ENCODE measurements around the gene ATP2B2.

Gene ATP2B2

GRCh38 chr3:10498271-10498670 lies 7.1 kb downstream of the ATP2B2 start:
- no peak for TF ChIP-seq TCF4 (CRISPR knock-in tag; IDR thresholded peaks at IDR 0.05; ENCODE audit: borderline replicate concordance)
- TF ChIP-seq BACH2 (CRISPR knock-in tag; IDR thresholded peaks at IDR 0.05; ENCODE audit: borderline replicate concordance) = no peak
- ATAC-seq = no peak

GRCh38 chr3:10497439-10497838 lies 7.9 kb downstream of the ATP2B2 start:
- no peak for TF ChIP-seq TCF4 (CRISPR knock-in tag; IDR thresholded peaks at IDR 0.05; ENCODE audit: borderline replicate concordance)
- no peak for TF ChIP-seq RARB (CRISPR knock-in tag; IDR thresholded peaks at IDR 0.05)
- TF ChIP-seq OSR1 (CRISPR knock-in tag; IDR thresholded peaks at IDR 0.05) = no peak
- no peak for TF ChIP-seq ZFP30 (CRISPR knock-in tag; IDR thresholded peaks at IDR 0.05)
- TF ChIP-seq ZFP3 (CRISPR knock-in tag; IDR thresholded peaks at IDR 0.05) = no peak
- no peak for TF ChIP-seq ARNTL (CRISPR knock-in tag; IDR thresholded peaks at IDR 0.05; ENCODE audit: borderline replicate concordance, low read depth)
- TF ChIP-seq TOX (CRISPR knock-in tag; IDR thresholded peaks at IDR 0.05; ENCODE audit: borderline replicate concordance) = no peak
- TF ChIP-seq SNAI2 (CRISPR knock-in tag; IDR thresholded peaks at IDR 0.05) = no peak
- no peak for TF ChIP-seq CSDC2 (CRISPR knock-in tag; IDR thresholded peaks at IDR 0.05)
- TF ChIP-seq, protein P1, sequence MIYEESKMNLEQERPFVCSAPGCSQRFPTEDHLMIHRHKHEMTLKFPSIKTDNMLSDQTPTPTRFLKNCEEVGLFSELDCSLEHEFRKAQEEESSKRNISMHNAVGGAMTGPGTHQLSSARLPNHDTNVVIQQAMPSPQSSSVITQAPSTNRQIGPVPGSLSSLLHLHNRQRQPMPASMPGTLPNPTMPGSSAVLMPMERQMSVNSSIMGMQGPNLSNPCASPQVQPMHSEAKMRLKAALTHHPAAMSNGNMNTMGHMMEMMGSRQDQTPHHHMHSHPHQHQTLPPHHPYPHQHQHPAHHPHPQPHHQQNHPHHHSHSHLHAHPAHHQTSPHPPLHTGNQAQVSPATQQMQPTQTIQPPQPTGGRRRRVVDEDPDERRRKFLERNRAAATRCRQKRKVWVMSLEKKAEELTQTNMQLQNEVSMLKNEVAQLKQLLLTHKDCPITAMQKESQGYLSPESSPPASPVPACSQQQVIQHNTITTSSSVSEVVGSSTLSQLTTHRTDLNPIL (CRISPR knock-in tag; IDR thresholded peaks at IDR 0.05; ENCODE audit: low read depth) = no peak
- TF ChIP-seq, protein P2, sequence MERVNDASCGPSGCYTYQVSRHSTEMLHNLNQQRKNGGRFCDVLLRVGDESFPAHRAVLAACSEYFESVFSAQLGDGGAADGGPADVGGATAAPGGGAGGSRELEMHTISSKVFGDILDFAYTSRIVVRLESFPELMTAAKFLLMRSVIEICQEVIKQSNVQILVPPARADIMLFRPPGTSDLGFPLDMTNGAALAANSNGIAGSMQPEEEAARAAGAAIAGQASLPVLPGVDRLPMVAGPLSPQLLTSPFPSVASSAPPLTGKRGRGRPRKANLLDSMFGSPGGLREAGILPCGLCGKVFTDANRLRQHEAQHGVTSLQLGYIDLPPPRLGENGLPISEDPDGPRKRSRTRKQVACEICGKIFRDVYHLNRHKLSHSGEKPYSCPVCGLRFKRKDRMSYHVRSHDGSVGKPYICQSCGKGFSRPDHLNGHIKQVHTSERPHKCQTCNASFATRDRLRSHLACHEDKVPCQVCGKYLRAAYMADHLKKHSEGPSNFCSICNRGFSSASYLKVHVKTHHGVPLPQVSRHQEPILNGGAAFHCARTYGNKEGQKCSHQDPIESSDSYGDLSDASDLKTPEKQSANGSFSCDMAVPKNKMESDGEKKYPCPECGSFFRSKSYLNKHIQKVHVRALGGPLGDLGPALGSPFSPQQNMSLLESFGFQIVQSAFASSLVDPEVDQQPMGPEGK (CRISPR knock-in tag; IDR thresholded peaks at IDR 0.05; ENCODE audit: borderline replicate concordance) = no peak
- no peak for TF ChIP-seq ZNF70 (CRISPR knock-in tag; IDR thresholded peaks at IDR 0.05)
- TF ChIP-seq POU6F1 (CRISPR knock-in tag; IDR thresholded peaks at IDR 0.05; ENCODE audit: borderline replicate concordance, low read depth) = no peak
- no peak for TF ChIP-seq ISL1 (CRISPR knock-in tag; IDR thresholded peaks at IDR 0.05)
- TF ChIP-seq, protein P3, sequence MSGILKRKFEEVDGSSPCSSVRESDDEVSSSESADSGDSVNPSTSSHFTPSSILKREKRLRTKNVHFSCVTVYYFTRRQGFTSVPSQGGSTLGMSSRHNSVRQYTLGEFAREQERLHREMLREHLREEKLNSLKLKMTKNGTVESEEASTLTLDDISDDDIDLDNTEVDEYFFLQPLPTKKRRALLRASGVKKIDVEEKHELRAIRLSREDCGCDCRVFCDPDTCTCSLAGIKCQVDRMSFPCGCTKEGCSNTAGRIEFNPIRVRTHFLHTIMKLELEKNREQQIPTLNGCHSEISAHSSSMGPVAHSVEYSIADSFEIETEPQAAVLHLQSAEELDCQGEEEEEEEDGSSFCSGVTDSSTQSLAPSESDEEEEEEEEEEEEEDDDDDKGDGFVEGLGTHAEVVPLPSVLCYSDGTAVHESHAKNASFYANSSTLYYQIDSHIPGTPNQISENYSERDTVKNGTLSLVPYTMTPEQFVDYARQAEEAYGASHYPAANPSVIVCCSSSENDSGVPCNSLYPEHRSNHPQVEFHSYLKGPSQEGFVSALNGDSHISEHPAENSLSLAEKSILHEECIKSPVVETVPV (CRISPR knock-in tag; IDR thresholded peaks at IDR 0.05) = no peak
- TF ChIP-seq ZNF565 (CRISPR knock-in tag; conservative IDR thresholded peaks at IDR 0.05; ENCODE audit: low read depth) = no peak
- no peak for ATAC-seq

- ATAC-seq = no peak
- TF ChIP-seq GLIS3 (CRISPR knock-in tag; IDR thresholded peaks at IDR 0.05) = no peak
Observed at GRCh38 chr3:10496121-10496863, 9.1 kb downstream of the ATP2B2 start.

DNA sequence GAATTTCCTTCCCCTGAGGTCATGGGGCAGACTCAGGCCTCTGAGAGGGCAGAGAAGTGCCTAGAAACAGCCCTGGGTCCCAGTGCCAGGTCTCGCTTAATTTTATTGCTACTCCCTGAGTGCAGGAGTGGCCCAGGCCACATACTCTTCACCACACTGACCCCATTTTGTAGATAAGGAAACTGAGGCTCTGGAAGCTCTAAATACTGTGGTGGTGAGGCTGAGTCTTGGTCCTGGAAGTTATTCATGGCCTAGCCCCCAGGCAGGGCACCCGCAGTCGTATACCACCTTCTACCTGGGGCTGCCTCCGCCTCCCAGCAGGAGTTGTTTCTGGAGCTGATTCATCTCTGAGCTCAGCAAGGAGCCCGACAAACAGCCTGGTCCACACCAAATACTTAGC lies 9.8 kb downstream of the ATP2B2 start:
- ATAC-seq = no peak
- TF ChIP-seq SNAI2 (CRISPR knock-in tag; IDR thresholded peaks at IDR 0.05) = no peak
- TF ChIP-seq ESRRG (CRISPR knock-in tag; IDR thresholded peaks at IDR 0.05) = no peak
- TF ChIP-seq OSR1 (CRISPR knock-in tag; IDR thresholded peaks at IDR 0.05) = no peak
- no peak for TF ChIP-seq TSHZ2 (CRISPR knock-in tag; IDR thresholded peaks at IDR 0.05)
- TF ChIP-seq ZFP30 (CRISPR knock-in tag; IDR thresholded peaks at IDR 0.05) = no peak
- TF ChIP-seq, protein P3 (CRISPR knock-in tag; IDR thresholded peaks at IDR 0.05) = no peak
- no peak for TF ChIP-seq ZNF70 (CRISPR knock-in tag; IDR thresholded peaks at IDR 0.05)
- TF ChIP-seq TOX (CRISPR knock-in tag; IDR thresholded peaks at IDR 0.05; ENCODE audit: borderline replicate concordance) = no peak
- no peak for TF ChIP-seq ZNF565 (CRISPR knock-in tag; conservative IDR thresholded peaks at IDR 0.05; ENCODE audit: low read depth)
- TF ChIP-seq ISL1 (CRISPR knock-in tag; IDR thresholded peaks at IDR 0.05) = no peak
- no peak for TF ChIP-seq ZC3H10 (CRISPR knock-in tag; IDR thresholded peaks at IDR 0.05)
- TF ChIP-seq, protein P2 (CRISPR knock-in tag; IDR thresholded peaks at IDR 0.05; ENCODE audit: borderline replicate concordance) = no peak

Measured in SK-N-SH treated with all-trans-retinoic acid at 6 μM for 48 hours (cell line).